Measurements from ENCODE around the gene PCBP3. TPM values are rescaled to one million over a fixed set of nuclear protein-coding genes. Genes with fewer than 3 reads are reported as not detected.

Gene PCBP3
- total and polyA plus RNA-seq, 2 of the 8 experiments (the other 6 are each of a cell fraction or from before 2014, with no cell fraction given): 3.5 to 6.3 TPM

DNA sequence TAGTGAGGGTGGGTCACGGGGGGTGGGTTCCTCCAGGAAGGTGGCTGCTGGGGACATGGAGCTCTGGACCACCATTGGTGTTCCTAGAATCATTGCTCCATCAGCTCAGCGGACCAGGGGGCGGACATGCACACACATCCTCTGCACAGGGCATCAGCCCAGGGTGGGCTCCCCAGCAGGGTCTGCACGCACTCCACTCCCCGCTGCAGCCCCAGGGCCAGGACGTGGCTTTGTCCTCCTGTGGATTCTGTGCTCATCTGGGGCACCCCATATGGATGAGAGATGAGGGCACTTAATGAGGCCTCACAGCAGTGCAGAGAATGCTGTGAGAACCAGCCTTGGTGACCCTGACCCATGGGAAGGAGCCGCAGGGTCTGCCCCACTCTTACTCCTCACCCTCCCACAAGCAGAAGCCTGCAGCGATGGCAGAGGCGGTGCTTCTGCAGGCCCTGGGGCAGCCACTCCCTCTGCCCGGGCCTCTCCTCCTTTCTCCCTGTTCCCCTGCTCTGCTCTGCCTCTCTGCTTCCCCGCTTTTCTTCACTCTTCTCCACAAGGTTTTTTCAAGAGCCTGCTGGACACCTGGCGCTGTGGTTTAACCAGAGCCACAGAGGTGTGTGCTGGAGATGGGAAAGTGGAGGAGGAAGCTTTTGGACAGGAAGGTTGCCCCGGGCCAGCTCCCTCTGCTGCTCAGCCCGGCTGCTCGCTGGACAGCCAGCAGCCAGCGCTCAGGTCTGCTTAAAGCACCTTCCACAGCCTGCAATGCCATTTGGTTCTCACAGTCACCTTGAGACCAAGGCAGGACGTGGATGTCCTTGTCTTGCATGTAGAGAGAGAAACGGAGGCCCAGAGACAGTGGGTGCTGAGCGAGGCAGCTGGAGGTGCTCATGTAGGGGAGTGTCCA lies 26.3 kb upstream of the PCBP3 start:
- Histone ChIP-seq H3K9ac (replicated peaks in 1 of 4; ENCODE audit: extremely low read depth in 1 of 4, low read depth in 3 of 4, low read length in 3 of 4) (no peak overlapping the region), H3K4me2 (ENCODE audit: insufficient read depth in 1 of 2, low read depth in 2 of 2, low read length in 2 of 2) (no peak overlapping the region)

More for the DNA sequence above, 26.3 kb upstream of the PCBP3 start:
- Histone ChIP-seq H3K14ac (ENCODE audit: insufficient read length) (no peak overlapping the region), H2BK12ac (ENCODE audit: low read depth, low read length) (peak overlapping the region; percentile 3; the same call in 1 of the 2 replicates), H2BK5ac (ENCODE audit: low read depth, low read length) (no peak overlapping the region), H2AFZ (ENCODE audit: low read length) (peak overlapping the region; percentile 34; the same call in 1 of the 2 replicates), H3K4ac (replicated peaks; ENCODE audit: insufficient read length, low read depth, low read length) (no peak overlapping the region), H3K23ac (ENCODE audit: insufficient read length) (no peak overlapping the region), H3K27ac (ENCODE audit: low read depth, low read length) (no peak overlapping the region), H4K91ac (replicated peaks; ENCODE audit: insufficient read length, low read length) (no peak overlapping the region), H3K18ac (ENCODE audit: extremely low read depth, low read length) (no peak overlapping the region; the same call in 1 of the 2 replicates), H4K20me1 (replicated peaks in 1 of 2; ENCODE audit: control insufficient read depth in 1 of 2, insufficient read depth in 2 of 2, low read length in 2 of 2) (peaks cover 0 to 2% of the 10 kb centered on the region in 2 experiments), H2AK5ac (ENCODE audit: low read depth, low read length) (no peak overlapping the region), H2BK120ac (replicated peaks; ENCODE audit: low read depth, low read length) (no peak overlapping the region), H3K23me2 (ENCODE audit: low read depth, low read length) (no peaks in the 10 kb centered on the region), H3K79me2 (ENCODE audit: control insufficient read depth in 1 of 2, insufficient read depth in 2 of 2, low read length in 2 of 2) (no peaks in the 10 kb centered on the region), H2BK20ac (ENCODE audit: low read length) (no peak overlapping the region), H4K8ac (ENCODE audit: extremely low read depth, insufficient read depth, low read length) (no peak overlapping the region), H3K9me3 (ENCODE audit: insufficient read depth in 2 of 2, low read depth in 1 of 2, low read length in 1 of 2) (no peaks in the 10 kb centered on the region), H2BK15ac (ENCODE audit: low read length) (0 out of 2 replicates have a peak overlapping the region, but pooled peaks have one; percentile 12), H4K5ac (ENCODE audit: insufficient read length, low read depth, low read length) (no peak overlapping the region), H3K79me1 (ENCODE audit: low read depth, low read length) (no peaks in the 10 kb centered on the region), H3K36me3 (ENCODE audit: control insufficient read depth in 2 of 4, insufficient read depth in 4 of 4, low read length in 3 of 4) (no peaks in the 10 kb centered on the region), H3K56ac (replicated peaks; ENCODE audit: insufficient read length, low read depth, low read length) (no peak overlapping the region), H3K4me1 (replicated peaks in 1 of 4; ENCODE audit: control insufficient read depth in 3 of 4, insufficient read depth in 4 of 4, low read length in 3 of 4) (peaks cover 0 to 2% (median 0%) of the 10 kb centered on the region in 4 experiments; a peak in 1 of 7 replicates), H3K27me3 (replicated peaks in 1 of 4; ENCODE audit: control insufficient read depth in 3 of 4, extremely low read depth in 1 of 4, insufficient read depth in 3 of 4, low read length in 3 of 4) (no peaks in the 10 kb centered on the region; a peak in 1 of 7 replicates), H3K4me3 (ENCODE audit: extremely low read depth in 1 of 4, insufficient read depth in 2 of 4, low read depth in 3 of 4, low read length in 4 of 4) (no peak overlapping the region)
- CTCF ChIA-PET (ENCODE audit: partially characterized antibody): interaction anchor here (1.0 to 1.5 kb wide), 3 partner anchors 20 to 42 kb away, joined by 3 to 4 read pairs (median 3); no protein-coding TSS in a partner anchor
- FAIRE-seq (no peak), DNase-seq (ENCODE audit: low read depth in 1 of 2, low spot score in 2 of 2) (no peak)
- WGBS, 2 experiments (ENCODE audit: extremely low coverage in 1 of 2, insufficient coverage in 1 of 2, insufficient read length in 1 of 2, insufficient replicate concordance in 2 of 2, low coverage in 1 of 2, low lambda C conversion rate in 2 of 2, missing lambda C conversion rate in 1 of 2): 75% methylated on average over 18 of the region's 19 CpGs; no CpG with 5 or more reads in 1 of the 2 experiments
- TF ChIP-seq RBBP5 (IDR thresholded peaks at IDR 0.05; ENCODE audit: borderline replicate concordance, low read depth, low read length): no peak
- TF ChIP-seq, protein P1, sequence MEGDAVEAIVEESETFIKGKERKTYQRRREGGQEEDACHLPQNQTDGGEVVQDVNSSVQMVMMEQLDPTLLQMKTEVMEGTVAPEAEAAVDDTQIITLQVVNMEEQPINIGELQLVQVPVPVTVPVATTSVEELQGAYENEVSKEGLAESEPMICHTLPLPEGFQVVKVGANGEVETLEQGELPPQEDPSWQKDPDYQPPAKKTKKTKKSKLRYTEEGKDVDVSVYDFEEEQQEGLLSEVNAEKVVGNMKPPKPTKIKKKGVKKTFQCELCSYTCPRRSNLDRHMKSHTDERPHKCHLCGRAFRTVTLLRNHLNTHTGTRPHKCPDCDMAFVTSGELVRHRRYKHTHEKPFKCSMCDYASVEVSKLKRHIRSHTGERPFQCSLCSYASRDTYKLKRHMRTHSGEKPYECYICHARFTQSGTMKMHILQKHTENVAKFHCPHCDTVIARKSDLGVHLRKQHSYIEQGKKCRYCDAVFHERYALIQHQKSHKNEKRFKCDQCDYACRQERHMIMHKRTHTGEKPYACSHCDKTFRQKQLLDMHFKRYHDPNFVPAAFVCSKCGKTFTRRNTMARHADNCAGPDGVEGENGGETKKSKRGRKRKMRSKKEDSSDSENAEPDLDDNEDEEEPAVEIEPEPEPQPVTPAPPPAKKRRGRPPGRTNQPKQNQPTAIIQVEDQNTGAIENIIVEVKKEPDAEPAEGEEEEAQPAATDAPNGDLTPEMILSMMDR (IDR thresholded peaks at IDR 0.05; ENCODE audit: control extremely low read depth in 1 of 3, insufficient read depth in 1 of 3, low read depth in 1 of 3, low read length in 3 of 3): peak in 1 of 3 experiments; percentile 15; a peak in 1 of 4 replicates
- POLR2A ChIA-PET (ENCODE audit: partially characterized antibody): no interaction called here
